Measurements from ENCODE around the gene ZNF19. TPM values are rescaled to one million over a fixed set of nuclear protein-coding genes. Genes with fewer than 3 reads are reported as not detected.

Gene ZNF19
- total RNA-seq, 6 donors from 2014 or later: 9.4 to 44.0 (median 18.6) TPM

GRCh38 chr16:71429581-71429980 is 59.5 kb downstream of the ZNF19 start:
- DNase-seq: no peak
- H3K36me3 ChIP-seq: no peaks in the 10 kb centered on the region

GRCh38 chr16:71428883-71429282 is 60.2 kb downstream of the ZNF19 start:
- 89 to 91% methylated on average over 2 of the region's 2 CpGs for WGBS, 2 donors
- no peak for DNase-seq
- peaks cover 0 to 9% (median 0%) of the 10 kb centered on the region in 4 donors for H3K4me1 ChIP-seq
- peaks cover 0 to 7% (median 3%) of the 10 kb centered on the region in 4 donors for H3K27me3 ChIP-seq
- TF ChIP-seq CTCF (IDR thresholded peaks at IDR 0.05) (no peak), POLR2AphosphoS5 (IDR thresholded peaks at IDR 0.05) (no peak), EP300 (IDR thresholded peaks at IDR 0.05) (no peak), POLR2A (IDR thresholded peaks at IDR 0.05) (no peak)
- ATAC-seq (ENCODE audit: low FRiP score in 2 of 2): no peak
- no peaks in the 10 kb centered on the region for H3K9me3 ChIP-seq
- H3K4me3 ChIP-seq: no peak overlapping the region
- H3K36me3 ChIP-seq: no peaks in the 10 kb centered on the region
- H3K27ac ChIP-seq: no peak overlapping the region

More at GRCh38 chr16:71429581-71429980, 59.5 kb downstream of the ZNF19 start:
- peaks cover 0 to 9% (median 0%) of the 10 kb centered on the region in 4 donors for H3K4me1 ChIP-seq
- TF ChIP-seq POLR2AphosphoS5 (IDR thresholded peaks at IDR 0.05) (no peak), EP300 (IDR thresholded peaks at IDR 0.05) (no peak), CTCF (IDR thresholded peaks at IDR 0.05) (no peak), POLR2A (IDR thresholded peaks at IDR 0.05) (no peak)
- H3K4me3 ChIP-seq: no peak overlapping the region
- no peak overlapping the region for H3K27ac ChIP-seq
- no peaks in the 10 kb centered on the region for H3K9me3 ChIP-seq
- WGBS, 2 donors: 75 to 84% methylated on average over 3 of the region's 3 CpGs
- no peak for ATAC-seq (ENCODE audit: low FRiP score in 2 of 2)
- H3K27me3 ChIP-seq: peaks cover 0 to 7% (median 3%) of the 10 kb centered on the region in 4 donors

GRCh38 chr16:71428385-71428784 is 60.7 kb downstream of the ZNF19 start:
- no peak for TF ChIP-seq CTCF (IDR thresholded peaks at IDR 0.05)
- no peak for TF ChIP-seq POLR2AphosphoS5 (IDR thresholded peaks at IDR 0.05)
- TF ChIP-seq POLR2A (IDR thresholded peaks at IDR 0.05): no peak
- no peak for TF ChIP-seq EP300 (IDR thresholded peaks at IDR 0.05)
- no peak for DNase-seq
- no peak for ATAC-seq (ENCODE audit: low FRiP score in 2 of 2)
- H3K27ac ChIP-seq: no peak overlapping the region
- peaks cover 0 to 7% (median 3%) of the 10 kb centered on the region in 4 donors for H3K27me3 ChIP-seq
- H3K4me1 ChIP-seq: peaks cover 0 to 9% (median 0%) of the 10 kb centered on the region in 4 donors
- no peak overlapping the region for H3K4me3 ChIP-seq
- no peaks in the 10 kb centered on the region for H3K9me3 ChIP-seq
- no peaks in the 10 kb centered on the region for H3K36me3 ChIP-seq

- Histone ChIP-seq H3K27ac (no peak overlapping the region), H3K9me3 (no peaks in the 10 kb centered on the region), H3K36me3 (no peaks in the 10 kb centered on the region), H3K4me1 (peaks cover 0 to 9% (median 0%) of the 10 kb centered on the region in 4 donors), H3K27me3 (peaks cover 0 to 7% (median 3%) of the 10 kb centered on the region in 4 donors), H3K4me3 (no peak overlapping the region)
- ATAC-seq (ENCODE audit: low FRiP score in 2 of 2): no peak
- 67 to 69% methylated on average over 12 of the region's 12 CpGs for WGBS, 2 donors
- TF ChIP-seq POLR2AphosphoS5 (IDR thresholded peaks at IDR 0.05) (no peak), CTCF (IDR thresholded peaks at IDR 0.05) (no peak), EP300 (IDR thresholded peaks at IDR 0.05) (no peak), POLR2A (IDR thresholded peaks at IDR 0.05) (no peak)
- no peak for DNase-seq
Measured at GRCh38 chr16:71426880-71427615, 62.1 kb downstream of the ZNF19 start.

Measured in upper lobe of left lung (tissue), 6 donors.